IMR-90 (cell line): ENCODE data around the gene SLC39A8.

Experiments used
- MAFK ChIP-seq: IDR thresholded peaks from 2 replicates; pipeline ENCODE4 v1.6.1; 2012; ENCODE audit warnings: low read depth, low read length, improper control_type of control experiment
- POLR2A ChIP-seq: IDR thresholded peaks from 2 replicates; pipeline ENCODE4 v1.6.1; 2012; ENCODE audit warnings: mild to moderate bottlenecking, low read depth, low read length
- RAD21 ChIP-seq: IDR thresholded peaks from 2 replicates; pipeline ENCODE4 v1.6.1; 2012; ENCODE audit warnings: low read length, improper control_type of control experiment
- SMC3 ChIP-seq: fragments of 150-350 bp; IDR thresholded peaks from 2 replicates; pipeline ENCODE4 v1.6.1; 2016; ENCODE audit warnings: low read depth, mild to moderate bottlenecking, antibody characterized with exemption, low read length, moderate library complexity
- TF ChIP-seq, protein P1 (sequence below): conservative IDR thresholded peaks from 2 replicates; pipeline ENCODE4 v1.5.1; 2012; ENCODE audit warnings: mild to moderate bottlenecking, low read depth, low read length, improper control_type of control experiment
- TF ChIP-seq, protein P2 (sequence below): fragments of 150-350 bp; IDR thresholded peaks from 2 replicates; pipeline ENCODE4 v1.6.1; 2017; ENCODE audit warnings: mild to moderate bottlenecking, antibody characterized with exemption, low read length, low read depth
- TF ChIP-seq, protein P3 (sequence below): fragments of 150-350 bp; IDR thresholded peaks from 2 replicates; pipeline ENCODE4 v1.6.1; 2016; ENCODE audit warnings: low read depth, mild to moderate bottlenecking, low read length, moderate library complexity, borderline replicate concordance

- TF ChIP-seq, protein P1, sequence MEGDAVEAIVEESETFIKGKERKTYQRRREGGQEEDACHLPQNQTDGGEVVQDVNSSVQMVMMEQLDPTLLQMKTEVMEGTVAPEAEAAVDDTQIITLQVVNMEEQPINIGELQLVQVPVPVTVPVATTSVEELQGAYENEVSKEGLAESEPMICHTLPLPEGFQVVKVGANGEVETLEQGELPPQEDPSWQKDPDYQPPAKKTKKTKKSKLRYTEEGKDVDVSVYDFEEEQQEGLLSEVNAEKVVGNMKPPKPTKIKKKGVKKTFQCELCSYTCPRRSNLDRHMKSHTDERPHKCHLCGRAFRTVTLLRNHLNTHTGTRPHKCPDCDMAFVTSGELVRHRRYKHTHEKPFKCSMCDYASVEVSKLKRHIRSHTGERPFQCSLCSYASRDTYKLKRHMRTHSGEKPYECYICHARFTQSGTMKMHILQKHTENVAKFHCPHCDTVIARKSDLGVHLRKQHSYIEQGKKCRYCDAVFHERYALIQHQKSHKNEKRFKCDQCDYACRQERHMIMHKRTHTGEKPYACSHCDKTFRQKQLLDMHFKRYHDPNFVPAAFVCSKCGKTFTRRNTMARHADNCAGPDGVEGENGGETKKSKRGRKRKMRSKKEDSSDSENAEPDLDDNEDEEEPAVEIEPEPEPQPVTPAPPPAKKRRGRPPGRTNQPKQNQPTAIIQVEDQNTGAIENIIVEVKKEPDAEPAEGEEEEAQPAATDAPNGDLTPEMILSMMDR = no peak
- TF ChIP-seq SMC3 (no peak), MAFK (peak; percentile 91), RAD21 (no peak), POLR2A (no peak)
- TF ChIP-seq, protein P2, sequence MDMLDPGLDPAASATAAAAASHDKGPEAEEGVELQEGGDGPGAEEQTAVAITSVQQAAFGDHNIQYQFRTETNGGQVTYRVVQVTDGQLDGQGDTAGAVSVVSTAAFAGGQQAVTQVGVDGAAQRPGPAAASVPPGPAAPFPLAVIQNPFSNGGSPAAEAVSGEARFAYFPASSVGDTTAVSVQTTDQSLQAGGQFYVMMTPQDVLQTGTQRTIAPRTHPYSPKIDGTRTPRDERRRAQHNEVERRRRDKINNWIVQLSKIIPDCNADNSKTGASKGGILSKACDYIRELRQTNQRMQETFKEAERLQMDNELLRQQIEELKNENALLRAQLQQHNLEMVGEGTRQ = no peak
- TF ChIP-seq, protein P3, sequence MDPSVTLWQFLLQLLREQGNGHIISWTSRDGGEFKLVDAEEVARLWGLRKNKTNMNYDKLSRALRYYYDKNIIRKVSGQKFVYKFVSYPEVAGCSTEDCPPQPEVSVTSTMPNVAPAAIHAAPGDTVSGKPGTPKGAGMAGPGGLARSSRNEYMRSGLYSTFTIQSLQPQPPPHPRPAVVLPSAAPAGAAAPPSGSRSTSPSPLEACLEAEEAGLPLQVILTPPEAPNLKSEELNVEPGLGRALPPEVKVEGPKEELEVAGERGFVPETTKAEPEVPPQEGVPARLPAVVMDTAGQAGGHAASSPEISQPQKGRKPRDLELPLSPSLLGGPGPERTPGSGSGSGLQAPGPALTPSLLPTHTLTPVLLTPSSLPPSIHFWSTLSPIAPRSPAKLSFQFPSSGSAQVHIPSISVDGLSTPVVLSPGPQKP = no peak
Measured at GRCh38 chr4:102222838-102223409, 122.4 kb downstream of the SLC39A8 start.
